Measurements from ENCODE around the gene TCEA3.
A peak's percentile ranks its signal among the peaks of the same experiment; 100 is the strongest.
"Not testable (repeated sequence)": the region's sequence is repeated elsewhere in the genome, so short reads cannot be mapped to it uniquely, and the experiment has no call there.

TCEA3 gene

GRCh38 chr1:23376890-23377811 is 47.4 kb downstream of the TCEA3 start:
- whole genome bisulfite sequencing, 2 donors (ENCODE audit: extremely low coverage in 2 of 2, insufficient read length in 2 of 2, insufficient replicate concordance in 1 of 2) = no CpG with 5 or more reads among the region's 19 CpGs
- Histone ChIP-seq H3K4me2 (ENCODE audit: insufficient read depth, low read length, poor library complexity, severe bottlenecking) (no peak overlapping the region), H3K14ac (ENCODE audit: low read length) (no peak overlapping the region), H3K27me3 (ENCODE audit: control insufficient read depth in 3 of 3, insufficient read depth in 3 of 3, low read depth in 1 of 3, low read length in 3 of 3) (no peaks in the 10 kb centered on the region), H3K9ac (ENCODE audit: low read depth, low read length, poor library complexity) (no peak overlapping the region), H2BK12ac (ENCODE audit: low read length) (no peak overlapping the region), H3K4me3 (ENCODE audit: low read length in 2 of 2) (peak overlapping the region in 1 of 2 donors; percentile 6), H3K18ac (ENCODE audit: low read length) (peak overlapping the region; percentile 55), H2BK5ac (ENCODE audit: low read length) (no peak overlapping the region), H2BK120ac (ENCODE audit: low read depth, low read length) (no peak overlapping the region), H2AFZ (ENCODE audit: low read length) (peak overlapping the region; percentile 59), H3K79me1 (ENCODE audit: low read depth, low read length) (no peaks in the 10 kb centered on the region), H2AK5ac (ENCODE audit: low read depth, low read length) (peak overlapping the region; percentile 71), H3K23ac (ENCODE audit: low read depth, low read length, poor library complexity) (no peak overlapping the region), H3K4me1 (ENCODE audit: control insufficient read depth in 2 of 2, insufficient read depth in 1 of 2, low read depth in 1 of 2, low read length in 2 of 2) (peaks cover 9 to 17% of the 10 kb centered on the region in 2 donors), H4K8ac (ENCODE audit: low read depth, low read length) (no peak overlapping the region), H3K4ac (ENCODE audit: low read length) (no peak overlapping the region), H3K36me3 (replicated peaks in 1 of 2; ENCODE audit: control insufficient read depth in 2 of 2, insufficient read depth in 2 of 2, low read length in 2 of 2) (peaks cover 0 to 10% of the 10 kb centered on the region in 2 donors), H3K9me3 (replicated peaks in 1 of 2; ENCODE audit: control insufficient read depth in 2 of 2, insufficient read depth in 1 of 2, low read depth in 1 of 2, low read length in 2 of 2) (peaks cover 0 to 4% of the 10 kb centered on the region in 2 donors), H2BK15ac (ENCODE audit: low read length) (no peak overlapping the region), H4K91ac (ENCODE audit: low read depth, low read length, poor library complexity) (no peak overlapping the region), H3K27ac (replicated peaks; ENCODE audit: low read length) (peak overlapping the region; percentile 62)
- no peak for DNase-seq (ENCODE audit: low spot score)

GRCh38 chr1:23374079-23374735 is 50.3 kb downstream of the TCEA3 start:
- H3K9ac ChIP-seq (ENCODE audit: low read depth, low read length, poor library complexity); H3K4me3 ChIP-seq (ENCODE audit: low read length in 2 of 2): not testable (repeated sequence)
- no CpG with 5 or more reads among the region's 12 CpGs for WGBS, 2 donors (ENCODE audit: extremely low coverage in 2 of 2, insufficient read length in 2 of 2, insufficient replicate concordance in 1 of 2)

GRCh38 chr1:23371987-23372880 is 52.3 kb downstream of the TCEA3 start:
- peaks cover 0 to 6% of the 10 kb centered on the region in 2 donors for H3K9me3 ChIP-seq (replicated peaks in 1 of 2; ENCODE audit: control insufficient read depth in 2 of 2, insufficient read depth in 1 of 2, low read depth in 1 of 2, low read length in 2 of 2)
- peak overlapping the region; percentile 76 for H4K91ac ChIP-seq (ENCODE audit: low read depth, low read length, poor library complexity)
- no peaks in the 10 kb centered on the region for H3K27me3 ChIP-seq (ENCODE audit: control insufficient read depth in 3 of 3, insufficient read depth in 3 of 3, low read depth in 1 of 3, low read length in 3 of 3)
- H2AFZ ChIP-seq (ENCODE audit: low read length) = no peak overlapping the region
- peak overlapping the region; percentile 92 for H3K27ac ChIP-seq (replicated peaks; ENCODE audit: low read length)
- peak overlapping the region; percentile 85 for H2BK5ac ChIP-seq (ENCODE audit: low read length)
- H3K4me2 ChIP-seq (ENCODE audit: insufficient read depth, low read length, poor library complexity, severe bottlenecking) = peak overlapping the region; percentile 13
- no peak for DNase-seq (ENCODE audit: low spot score)
- H2BK15ac ChIP-seq (ENCODE audit: low read length) = peak overlapping the region; percentile 97
- peak overlapping the region; percentile 33 for H3K9ac ChIP-seq (ENCODE audit: low read depth, low read length, poor library complexity)
- no peak overlapping the region for H2BK120ac ChIP-seq (ENCODE audit: low read depth, low read length)
- peak overlapping the region; percentile 84 for H2AK5ac ChIP-seq (ENCODE audit: low read depth, low read length)
- no CpG with 5 or more reads among the region's 13 CpGs for WGBS, 2 donors (ENCODE audit: extremely low coverage in 2 of 2, insufficient read length in 2 of 2, insufficient replicate concordance in 1 of 2)
- H3K4me3 ChIP-seq (ENCODE audit: low read length in 2 of 2) = no peak overlapping the region
- peak overlapping the region; percentile 91 for H2BK12ac ChIP-seq (ENCODE audit: low read length)
- peaks cover 0 to 19% of the 10 kb centered on the region in 2 donors for H3K36me3 ChIP-seq (replicated peaks in 1 of 2; ENCODE audit: control insufficient read depth in 2 of 2, insufficient read depth in 2 of 2, low read length in 2 of 2)
- H3K79me1 ChIP-seq (ENCODE audit: low read depth, low read length) = no peaks in the 10 kb centered on the region
- peak overlapping the region; percentile 15 for H3K4ac ChIP-seq (ENCODE audit: low read length)
- no peak overlapping the region for H3K23ac ChIP-seq (ENCODE audit: low read depth, low read length, poor library complexity)
- H4K8ac ChIP-seq (ENCODE audit: low read depth, low read length) = no peak overlapping the region
- H3K14ac ChIP-seq (ENCODE audit: low read length) = peak overlapping the region; percentile 32
- peaks cover 32 to 35% of the 10 kb centered on the region in 2 donors for H3K4me1 ChIP-seq (ENCODE audit: control insufficient read depth in 2 of 2, insufficient read depth in 1 of 2, low read depth in 1 of 2, low read length in 2 of 2)
- H3K18ac ChIP-seq (ENCODE audit: low read length) = peak overlapping the region; percentile 86

More at GRCh38 chr1:23374079-23374735, 50.3 kb downstream of the TCEA3 start:
- H2AFZ ChIP-seq (ENCODE audit: low read length); H3K27ac ChIP-seq (replicated peaks; ENCODE audit: low read length); H4K8ac ChIP-seq (ENCODE audit: low read depth, low read length); H3K9me3 ChIP-seq (replicated peaks in 1 of 2; ENCODE audit: control insufficient read depth in 2 of 2, insufficient read depth in 1 of 2, low read depth in 1 of 2, low read length in 2 of 2); H2AK5ac ChIP-seq (ENCODE audit: low read depth, low read length); H2BK5ac ChIP-seq (ENCODE audit: low read length); H2BK15ac ChIP-seq (ENCODE audit: low read length); DNase-seq (ENCODE audit: low spot score); H3K14ac ChIP-seq (ENCODE audit: low read length); H3K4me2 ChIP-seq (ENCODE audit: insufficient read depth, low read length, poor library complexity, severe bottlenecking); H3K27me3 ChIP-seq (ENCODE audit: control insufficient read depth in 3 of 3, insufficient read depth in 3 of 3, low read depth in 1 of 3, low read length in 3 of 3); H2BK12ac ChIP-seq (ENCODE audit: low read length); H4K91ac ChIP-seq (ENCODE audit: low read depth, low read length, poor library complexity); H3K4ac ChIP-seq (ENCODE audit: low read length); H2BK120ac ChIP-seq (ENCODE audit: low read depth, low read length); H3K79me1 ChIP-seq (ENCODE audit: low read depth, low read length); H3K23ac ChIP-seq (ENCODE audit: low read depth, low read length, poor library complexity): not testable (repeated sequence)
- H3K4me1 ChIP-seq (ENCODE audit: control insufficient read depth in 2 of 2, insufficient read depth in 1 of 2, low read depth in 1 of 2, low read length in 2 of 2) = peaks cover 30 to 31% of the 10 kb centered on the region in 2 donors
- peaks cover 0 to 18% of the 10 kb centered on the region in 2 donors for H3K36me3 ChIP-seq (replicated peaks in 1 of 2; ENCODE audit: control insufficient read depth in 2 of 2, insufficient read depth in 2 of 2, low read length in 2 of 2)
- peak overlapping the region; percentile 44 for H3K18ac ChIP-seq (ENCODE audit: low read length)
